GM12878 (cell line): ENCODE data around the gene TDRD7. TPM values are rescaled to one million over a fixed set of nuclear protein-coding genes. Genes with fewer than 3 reads are reported as not detected.

Experiments used
- ATAC-seq: fragments of 200-7000 bp; cut with Tn5 transposase; 3 replicates; pipeline ENCODE4 v1.9.1; 2020; ENCODE audit warnings: mild to moderate bottlenecking, moderate library complexity
- BruUV-seq: library from RNA; stranded (reverse); fragments of 400-500 nt; replicated peaks from 2 replicates; lab custom pipeline; 2021; lab: Mats Ljungman, UMichigan
- CTCF ChIA-PET: fragments of 300-600 bp; sonication (Branson Sonifier 250); formaldehyde crosslinking; extraction: SDS; loops from one replicate; lab custom pipeline; 2021; ENCODE audit warnings: inconsistent platforms; lab: Yijun Ruan, JAX
- POLR2A ChIA-PET: fragments of 350-600 bp; formaldehyde crosslinking; extraction: SDS; loops from one replicate; lab custom pipeline; 2021; ENCODE audit warnings: inconsistent platforms; lab: Charles Lee
- RAD21 ChIA-PET: fragments of 300-600 bp; sonication (Branson Sonifier 250); formaldehyde crosslinking; loops from one replicate; lab custom pipeline; 2023; ENCODE audit warnings: antibody characterized with exemption; ENCODE audit not compliant: unreplicated experiment; lab: Charles Lee
- SMC1A ChIA-PET: fragments of 300-600 bp; sonication (Branson Sonifier 250); formaldehyde crosslinking; loops from one replicate; lab custom pipeline; 2023; ENCODE audit not compliant: unreplicated experiment, uncharacterized antibody; lab: Charles Lee
- DNase-seq: peaks from one replicate; pipeline ENCODE4 v3.0.0-alpha.2; 2011; ENCODE audit warnings: low read depth, low spot score
- FAIRE-seq: peaks from 3 replicates; lab custom pipeline; 2011; peaks lifted over from hg19 to GRCh38; lab: Jason Lieb, UNC
- H2AFZ ChIP-seq: 2 replicates; pipeline ENCODE4 v1.6.0; 2011; ENCODE audit warnings: low read depth, low read length, control low read depth; ENCODE audit not compliant: control insufficient read depth
- H3K27ac ChIP-seq: 2 replicates; pipeline ENCODE4 v1.5.1; 2011; ENCODE audit warnings: control low read depth; ENCODE audit not compliant: control insufficient read depth, insufficient read depth
- H3K27me3 ChIP-seq, 2 experiments: replicated peaks in 1 of 2; 2 replicates each; pipeline versions ENCODE4 v1.6.0 to v1.6.1; 2011; ENCODE audit warnings: low read length in 1 of 2; ENCODE audit not compliant: control insufficient read depth in 2 of 2, insufficient read depth in 2 of 2
- H3K36me3 ChIP-seq, 2 experiments: 2 replicates each; pipeline ENCODE4 v1.5.1; 2011; ENCODE audit warnings: low read length in 1 of 2; ENCODE audit not compliant: control insufficient read depth in 2 of 2, insufficient read depth in 2 of 2
- H3K4me1 ChIP-seq: 2 replicates; pipeline ENCODE4 v1.6.1; 2011; ENCODE audit warnings: mild to moderate bottlenecking, low read length, moderate library complexity, mixed read lengths; ENCODE audit not compliant: control insufficient read depth, insufficient read depth
- H3K4me2 ChIP-seq: 2 replicates; pipeline ENCODE4 v1.6.0; 2011; ENCODE audit warnings: control low read depth; ENCODE audit not compliant: control insufficient read depth, insufficient read depth
- H3K4me3 ChIP-seq: fragments of 200-600 bp; sonication (generic); 2 replicates; pipeline ENCODE4 v1.5.1; 2016
- H3K79me2 ChIP-seq: 2 replicates; pipeline ENCODE4 v1.6.0; 2011; ENCODE audit warnings: low read length; ENCODE audit not compliant: control insufficient read depth, insufficient read depth
- H3K9ac ChIP-seq: 2 replicates; pipeline ENCODE4 v1.8.0; 2011; ENCODE audit warnings: low read length, control low read depth, mixed read lengths; ENCODE audit not compliant: control insufficient read depth, insufficient read depth
- H3K9me3 ChIP-seq: replicated peaks from 3 replicates; pipeline ENCODE4 v1.5.1; 2011; ENCODE audit warnings: mild to moderate bottlenecking, low read length; ENCODE audit not compliant: control insufficient read depth, insufficient read depth
- H4K20me1 ChIP-seq: 2 replicates; pipeline ENCODE4 v1.6.0; 2011; ENCODE audit not compliant: control insufficient read depth, insufficient read depth
- MTA2 ChIP-seq: fragments of 450-650 bp; IDR thresholded peaks from 2 replicates; pipeline ENCODE4 v1.6.1; 2016; ENCODE audit warnings: low read depth, mild to moderate bottlenecking, moderate library complexity
- RBBP5 ChIP-seq: fragments of 200-600 bp; sonication (generic); conservative IDR thresholded peaks from 2 replicates; pipeline ENCODE4 v1.6.1; 2016
- WGBS: methylation state at CpG from one replicate; pipeline ENCODE4 v1.1.6; 2016; ENCODE audit warnings: low lambda C conversion rate; ENCODE audit not compliant: insufficient replicate concordance, insufficient coverage; ENCODE audit errors: missing lambda C conversion rate; 5-methylcytosine and 5-hydroxymethylcytosine counted together
- in situ Hi-C: fragments of 300-500 bp; cut with MboI; formaldehyde crosslinking; loops from 9 replicates; pipeline ENCODE4 v1.14.3; 2018; ENCODE audit warnings: mixed read lengths
- intact Hi-C: fragments of 100-400 bp; cut with micrococcal nuclease; formaldehyde crosslinking; loops from one replicate; pipeline ENCODE4 v1.14.2; 2022; ENCODE audit not compliant: unreplicated experiment
- polyA plus RNA-seq, 11 experiments: library from polyadenylated mRNA; depleted of rRNA in 4 of 11; unstranded in 6 of 11; stranded (reverse) in 5 of 11; fragments of >200 nt; fragmentation: Nextera tagmentation in 4 of 11; fragmentation: Illumina TruSeq in 1 of 11; extraction: Ambion mirVana in 4 of 11; extraction: Trizol in 1 of 11; gene quantifications; 1 replicate in 1 of 11; 2 replicates in 10 of 11; pipeline versions ENCODE4 v1.2.1 to v1.2.3, GENCODE V29; 2011 to 2016; ENCODE audit warnings: inconsistent platforms in 2 of 11, missing spikeins in 2 of 11, low read depth in 1 of 11
- total RNA-seq, 4 experiments: library from RNA; depleted of rRNA in 3 of 4; stranded (reverse); fragments of >200 nt in 3 of 4; fragmentation: Illumina TruSeq in 1 of 4; extraction: Trizol in 1 of 4; gene quantifications; 2 replicates each; pipeline versions ENCODE4 v1.2.1 to v1.2.3, GENCODE V29; 2013 to 2021

Gene TDRD7
- total and polyA plus RNA-seq, 10 of the 15 experiments (the other 5 are each of a cell fraction or from before 2014, with no cell fraction given): 5.7 to 26.4 (median 16.2) TPM

- TF ChIP-seq MTA2 (no peak), RBBP5 (no peak)
- no TSS peak for BruUV-seq
- Histone ChIP-seq H3K9ac (no peak overlapping the region), H3K4me2 (no peak overlapping the region), H3K4me1 (peaks cover 29% of the 10 kb centered on the region), H4K20me1 (no peaks in the 10 kb centered on the region), H3K27me3 (no peaks in the 10 kb centered on the region), H3K9me3 (no peaks in the 10 kb centered on the region), H3K79me2 (no peaks in the 10 kb centered on the region; the same call in none of the 2 replicates), H3K4me3 (no peak overlapping the region), H2AFZ (no peak overlapping the region), H3K27ac (no peak overlapping the region), H3K36me3 (peaks cover 2 to 9% of the 10 kb centered on the region in 2 experiments)
- ChIA-PET SMC1A (interaction anchor here (0.7 to 5.2 kb wide), 8 partner anchors 9 to 72 kb away, joined by 3 to 33 read pairs (median 12); no protein-coding TSS in a partner anchor), CTCF (interaction anchor here (0.8 to 3.3 kb wide), 12 partner anchors 8 to 89 kb away, joined by 3 to 21 read pairs (median 5); no protein-coding TSS in a partner anchor), RAD21 (interaction anchor here (1.3 to 2.8 kb wide), 4 partner anchors 16 to 72 kb away, joined by 4 to 26 read pairs (median 10); no protein-coding TSS in a partner anchor), POLR2A (interaction anchor here (1.0 to 1.5 kb wide), 4 partner anchors 11 to 101 kb away, joined by 3 to 7 read pairs (median 3); no protein-coding TSS in a partner anchor)
- in situ Hi-C loops: no loop called here
- ATAC-seq: no peak
- no peak for DNase-seq
- intact Hi-C loops: no loop called here
- no peak for FAIRE-seq
- WGBS: 93% methylated on average over 7 of the region's 7 CpGs
These were observed 115.1 kb downstream of the TDRD7 start for GRCh38 chr9:97526895-97527575.
